ENCODE data around the gene TAGLN3. TPM values are rescaled to one million over a fixed set of nuclear protein-coding genes. Genes with fewer than 3 reads are reported as not detected.

Gene TAGLN3
- total and polyA plus RNA-seq, 4 donors, result not detected

DNA sequence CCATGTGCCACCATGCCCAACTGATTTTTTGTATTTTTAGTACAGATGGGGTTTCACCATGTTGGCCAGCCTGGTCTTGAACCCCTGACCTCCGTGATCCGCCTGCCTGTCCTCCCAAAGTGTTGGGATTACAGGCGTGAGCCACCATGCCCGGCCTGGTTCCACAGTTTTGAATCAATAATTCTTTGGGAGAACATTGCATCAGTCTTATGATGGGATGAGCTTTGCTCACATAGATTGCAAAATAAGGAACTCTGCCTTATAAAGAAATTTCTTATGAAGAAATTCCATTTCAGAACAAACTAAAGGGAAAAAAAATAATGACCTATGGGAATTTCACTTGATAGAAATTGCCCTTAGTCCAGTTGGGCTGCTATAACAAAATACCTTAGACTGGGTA lies 20.0 kb downstream of the TAGLN3 start:
- no peak for DNase-seq (ENCODE audit: low spot score)
- WGBS, result 51% methylated on average over 4 of the region's 4 CpGs

DNA sequence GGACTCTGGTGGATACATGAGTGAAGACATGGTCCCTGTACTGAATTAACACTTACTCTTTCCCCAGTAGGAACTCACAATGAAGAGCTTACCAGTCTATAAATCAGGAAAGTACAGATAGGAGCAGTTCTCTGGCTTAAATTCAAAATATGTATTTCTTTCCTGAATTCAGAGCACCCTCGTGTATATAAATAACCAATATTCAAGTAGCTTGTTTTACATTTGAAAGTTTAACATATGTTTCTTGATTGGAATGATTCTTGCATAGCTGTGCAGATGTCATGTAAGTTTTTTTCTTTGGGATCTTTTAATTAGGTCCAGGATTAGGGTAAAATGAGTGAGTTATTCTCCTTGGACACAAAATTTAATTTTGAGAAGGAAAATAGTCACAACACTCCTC lies 21.0 kb downstream of the TAGLN3 start:
- no peaks in the 10 kb centered on the region for H3K9me3 ChIP-seq (ENCODE audit: control insufficient read depth in 4 of 4, low read length in 3 of 4)
- no peak overlapping the region for H3K9ac ChIP-seq (ENCODE audit: low read depth in 1 of 2, low read length in 2 of 2)
- no peaks in the 10 kb centered on the region for H3K4me1 ChIP-seq (ENCODE audit: control insufficient read depth in 4 of 4, insufficient read depth in 4 of 4, low read length in 3 of 4)
- 89% methylated on average over 1 of the region's 1 CpG for WGBS
- no peak overlapping the region for H3K4me3 ChIP-seq (ENCODE audit: low read depth in 1 of 3, low read length in 3 of 3)
- H3K27me3 ChIP-seq (ENCODE audit: control insufficient read depth in 4 of 4, insufficient read depth in 4 of 4, low read length in 3 of 4), result no peaks in the 10 kb centered on the region
- TF ChIP-seq FOXA2 (IDR thresholded peaks at IDR 0.05) (no peak), HNF4G (IDR thresholded peaks at IDR 0.05) (no peak), RXRA (IDR thresholded peaks at IDR 0.05) (no peak)
- H3K36me3 ChIP-seq (ENCODE audit: control insufficient read depth in 4 of 4, insufficient read depth in 3 of 4, low read depth in 1 of 4, low read length in 3 of 4), result no peaks in the 10 kb centered on the region
- no peak overlapping the region for H3K27ac ChIP-seq (ENCODE audit: low read depth in 1 of 2, low read length in 2 of 2)
- DNase-seq (ENCODE audit: low spot score), result no peak

More for the DNA sequence above, 20.0 kb downstream of the TAGLN3 start:
- Histone ChIP-seq H3K27ac (ENCODE audit: low read depth in 1 of 2, low read length in 2 of 2) (no peak overlapping the region), H3K9ac (ENCODE audit: low read depth in 1 of 2, low read length in 2 of 2) (no peak overlapping the region), H3K4me3 (ENCODE audit: low read depth in 1 of 3, low read length in 3 of 3) (no peak overlapping the region), H3K27me3 (ENCODE audit: control insufficient read depth in 4 of 4, insufficient read depth in 4 of 4, low read length in 3 of 4) (no peaks in the 10 kb centered on the region), H3K36me3 (ENCODE audit: control insufficient read depth in 4 of 4, insufficient read depth in 3 of 4, low read depth in 1 of 4, low read length in 3 of 4) (no peaks in the 10 kb centered on the region), H3K9me3 (ENCODE audit: control insufficient read depth in 4 of 4, low read length in 3 of 4) (no peaks in the 10 kb centered on the region), H3K4me1 (ENCODE audit: control insufficient read depth in 4 of 4, insufficient read depth in 4 of 4, low read length in 3 of 4) (no peaks in the 10 kb centered on the region)
- TF ChIP-seq TAF1 (conservative IDR thresholded peaks at IDR 0.05) (no peak), ZBTB33 (IDR thresholded peaks at IDR 0.05) (no peak), HNF4A (conservative IDR thresholded peaks at IDR 0.05) (peak; percentile 55 to 76), RXRA (IDR thresholded peaks at IDR 0.05) (peak in 1 of 2 donors; percentile 25)

DNA sequence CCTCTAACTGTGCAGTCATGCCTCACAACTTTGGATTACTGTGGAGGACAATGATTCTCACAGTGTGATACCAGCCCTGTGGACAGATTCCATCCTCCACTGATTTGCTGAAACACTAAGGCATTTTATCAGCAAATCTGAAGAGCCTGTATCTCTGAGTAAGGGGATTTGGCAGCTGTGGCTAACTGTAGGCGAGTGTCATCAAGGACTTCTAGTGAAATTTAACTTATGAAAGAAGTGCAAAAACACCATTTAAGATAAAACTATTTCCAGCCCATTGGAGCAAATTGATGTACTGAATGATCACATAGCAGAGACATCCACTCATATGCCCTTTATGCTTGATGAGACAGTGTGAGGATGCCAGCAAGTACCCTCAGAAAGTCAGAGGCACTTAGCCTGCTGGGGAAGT lies 22.0 kb downstream of the TAGLN3 start:
- DNase-seq (ENCODE audit: low spot score), result no peak
- Histone ChIP-seq H3K9ac (ENCODE audit: low read depth in 1 of 2, low read length in 2 of 2) (no peak overlapping the region), H3K27me3 (ENCODE audit: control insufficient read depth in 4 of 4, insufficient read depth in 4 of 4, low read length in 3 of 4) (no peaks in the 10 kb centered on the region), H3K4me1 (ENCODE audit: control insufficient read depth in 4 of 4, insufficient read depth in 4 of 4, low read length in 3 of 4) (no peaks in the 10 kb centered on the region), H3K4me3 (ENCODE audit: low read depth in 1 of 3, low read length in 3 of 3) (no peak overlapping the region), H3K27ac (ENCODE audit: low read depth in 1 of 2, low read length in 2 of 2) (no peak overlapping the region), H3K36me3 (ENCODE audit: control insufficient read depth in 4 of 4, insufficient read depth in 3 of 4, low read depth in 1 of 4, low read length in 3 of 4) (no peaks in the 10 kb centered on the region), H3K9me3 (ENCODE audit: control insufficient read depth in 4 of 4, low read length in 3 of 4) (no peaks in the 10 kb centered on the region)
- WGBS, result 92% methylated on average over 1 of the region's 1 CpG
- TF ChIP-seq, protein P1, sequence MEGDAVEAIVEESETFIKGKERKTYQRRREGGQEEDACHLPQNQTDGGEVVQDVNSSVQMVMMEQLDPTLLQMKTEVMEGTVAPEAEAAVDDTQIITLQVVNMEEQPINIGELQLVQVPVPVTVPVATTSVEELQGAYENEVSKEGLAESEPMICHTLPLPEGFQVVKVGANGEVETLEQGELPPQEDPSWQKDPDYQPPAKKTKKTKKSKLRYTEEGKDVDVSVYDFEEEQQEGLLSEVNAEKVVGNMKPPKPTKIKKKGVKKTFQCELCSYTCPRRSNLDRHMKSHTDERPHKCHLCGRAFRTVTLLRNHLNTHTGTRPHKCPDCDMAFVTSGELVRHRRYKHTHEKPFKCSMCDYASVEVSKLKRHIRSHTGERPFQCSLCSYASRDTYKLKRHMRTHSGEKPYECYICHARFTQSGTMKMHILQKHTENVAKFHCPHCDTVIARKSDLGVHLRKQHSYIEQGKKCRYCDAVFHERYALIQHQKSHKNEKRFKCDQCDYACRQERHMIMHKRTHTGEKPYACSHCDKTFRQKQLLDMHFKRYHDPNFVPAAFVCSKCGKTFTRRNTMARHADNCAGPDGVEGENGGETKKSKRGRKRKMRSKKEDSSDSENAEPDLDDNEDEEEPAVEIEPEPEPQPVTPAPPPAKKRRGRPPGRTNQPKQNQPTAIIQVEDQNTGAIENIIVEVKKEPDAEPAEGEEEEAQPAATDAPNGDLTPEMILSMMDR (IDR thresholded peaks at IDR 0.05; ENCODE audit: low read depth, low read length, missing input control), result no peak
- TF ChIP-seq MAX (IDR thresholded peaks at IDR 0.05) (no peak), YY1 (IDR thresholded peaks at IDR 0.05) (no peak), GABPA (IDR thresholded peaks at IDR 0.05 in 1 of 2, conservative IDR thresholded peaks at IDR 0.05 in 1 of 2) (no peak), HNF4A (conservative IDR thresholded peaks at IDR 0.05) (no peak), EGR1 (IDR thresholded peaks at IDR 0.05; ENCODE audit: low read depth in 2 of 2) (no peak), ZBTB33 (IDR thresholded peaks at IDR 0.05) (no peak), RAD21 (IDR thresholded peaks at IDR 0.05) (no peak), SP1 (IDR thresholded peaks at IDR 0.05) (no peak), JUND (IDR thresholded peaks at IDR 0.05) (no peak), FOXA2 (IDR thresholded peaks at IDR 0.05) (no peak), TAF1 (conservative IDR thresholded peaks at IDR 0.05) (no peak), NR2F2 (IDR thresholded peaks at IDR 0.05) (no peak)
- TF ChIP-seq, protein P2, sequence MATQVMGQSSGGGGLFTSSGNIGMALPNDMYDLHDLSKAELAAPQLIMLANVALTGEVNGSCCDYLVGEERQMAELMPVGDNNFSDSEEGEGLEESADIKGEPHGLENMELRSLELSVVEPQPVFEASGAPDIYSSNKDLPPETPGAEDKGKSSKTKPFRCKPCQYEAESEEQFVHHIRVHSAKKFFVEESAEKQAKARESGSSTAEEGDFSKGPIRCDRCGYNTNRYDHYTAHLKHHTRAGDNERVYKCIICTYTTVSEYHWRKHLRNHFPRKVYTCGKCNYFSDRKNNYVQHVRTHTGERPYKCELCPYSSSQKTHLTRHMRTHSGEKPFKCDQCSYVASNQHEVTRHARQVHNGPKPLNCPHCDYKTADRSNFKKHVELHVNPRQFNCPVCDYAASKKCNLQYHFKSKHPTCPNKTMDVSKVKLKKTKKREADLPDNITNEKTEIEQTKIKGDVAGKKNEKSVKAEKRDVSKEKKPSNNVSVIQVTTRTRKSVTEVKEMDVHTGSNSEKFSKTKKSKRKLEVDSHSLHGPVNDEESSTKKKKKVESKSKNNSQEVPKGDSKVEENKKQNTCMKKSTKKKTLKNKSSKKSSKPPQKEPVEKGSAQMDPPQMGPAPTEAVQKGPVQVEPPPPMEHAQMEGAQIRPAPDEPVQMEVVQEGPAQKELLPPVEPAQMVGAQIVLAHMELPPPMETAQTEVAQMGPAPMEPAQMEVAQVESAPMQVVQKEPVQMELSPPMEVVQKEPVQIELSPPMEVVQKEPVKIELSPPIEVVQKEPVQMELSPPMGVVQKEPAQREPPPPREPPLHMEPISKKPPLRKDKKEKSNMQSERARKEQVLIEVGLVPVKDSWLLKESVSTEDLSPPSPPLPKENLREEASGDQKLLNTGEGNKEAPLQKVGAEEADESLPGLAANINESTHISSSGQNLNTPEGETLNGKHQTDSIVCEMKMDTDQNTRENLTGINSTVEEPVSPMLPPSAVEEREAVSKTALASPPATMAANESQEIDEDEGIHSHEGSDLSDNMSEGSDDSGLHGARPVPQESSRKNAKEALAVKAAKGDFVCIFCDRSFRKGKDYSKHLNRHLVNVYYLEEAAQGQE (IDR thresholded peaks at IDR 0.05), result no peak
- TF ChIP-seq, protein P3, sequence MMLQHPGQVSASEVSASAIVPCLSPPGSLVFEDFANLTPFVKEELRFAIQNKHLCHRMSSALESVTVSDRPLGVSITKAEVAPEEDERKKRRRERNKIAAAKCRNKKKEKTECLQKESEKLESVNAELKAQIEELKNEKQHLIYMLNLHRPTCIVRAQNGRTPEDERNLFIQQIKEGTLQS (IDR thresholded peaks at IDR 0.05), result no peak
